ENCODE results near the gene AFAP1. TPM values are rescaled to one million over a fixed set of nuclear protein-coding genes. Genes with fewer than 3 reads are reported as not detected.

The AFAP1 gene
- total and polyA plus RNA-seq, 12 donors, result 2.9 to 8.9 (median 5.8) TPM

DNA sequence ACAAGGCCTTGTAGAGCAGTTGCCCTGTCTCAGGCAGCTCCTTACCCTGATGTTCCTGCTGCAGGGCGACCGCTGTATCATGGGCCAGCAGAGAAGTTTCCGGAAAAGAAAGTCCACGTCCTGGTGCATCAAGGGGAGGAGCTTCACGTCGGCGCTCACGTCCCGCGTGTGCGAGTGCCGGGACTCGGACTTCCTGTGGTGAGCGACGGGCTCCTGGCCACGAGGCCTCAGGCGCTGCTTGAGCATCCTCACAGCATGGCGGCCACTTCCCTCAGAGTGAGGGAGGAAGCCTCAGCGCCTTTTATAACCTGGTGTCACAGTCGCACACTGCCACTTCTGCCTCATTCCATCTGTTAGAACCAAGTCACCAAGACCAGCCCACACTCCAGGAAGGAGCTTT is 225.5 kb downstream of the AFAP1 start:
- no peak for DNase-seq
- TF ChIP-seq, protein P1, sequence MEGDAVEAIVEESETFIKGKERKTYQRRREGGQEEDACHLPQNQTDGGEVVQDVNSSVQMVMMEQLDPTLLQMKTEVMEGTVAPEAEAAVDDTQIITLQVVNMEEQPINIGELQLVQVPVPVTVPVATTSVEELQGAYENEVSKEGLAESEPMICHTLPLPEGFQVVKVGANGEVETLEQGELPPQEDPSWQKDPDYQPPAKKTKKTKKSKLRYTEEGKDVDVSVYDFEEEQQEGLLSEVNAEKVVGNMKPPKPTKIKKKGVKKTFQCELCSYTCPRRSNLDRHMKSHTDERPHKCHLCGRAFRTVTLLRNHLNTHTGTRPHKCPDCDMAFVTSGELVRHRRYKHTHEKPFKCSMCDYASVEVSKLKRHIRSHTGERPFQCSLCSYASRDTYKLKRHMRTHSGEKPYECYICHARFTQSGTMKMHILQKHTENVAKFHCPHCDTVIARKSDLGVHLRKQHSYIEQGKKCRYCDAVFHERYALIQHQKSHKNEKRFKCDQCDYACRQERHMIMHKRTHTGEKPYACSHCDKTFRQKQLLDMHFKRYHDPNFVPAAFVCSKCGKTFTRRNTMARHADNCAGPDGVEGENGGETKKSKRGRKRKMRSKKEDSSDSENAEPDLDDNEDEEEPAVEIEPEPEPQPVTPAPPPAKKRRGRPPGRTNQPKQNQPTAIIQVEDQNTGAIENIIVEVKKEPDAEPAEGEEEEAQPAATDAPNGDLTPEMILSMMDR (IDR thresholded peaks at IDR 0.05), result no peak
- H3K9me3 ChIP-seq, result peaks cover 0 to 8% (median 0%) of the 10 kb centered on the region in 11 donors
- no peak overlapping the region for H3K27ac ChIP-seq
- peaks cover 0 to under 1% (median 0%) of the 10 kb centered on the region in 9 donors for H3K4me1 ChIP-seq
- no peak for ATAC-seq
- intact Hi-C loops (cut with DNase I), result loop anchor here in 4 of 10 donors (10.0 kb wide), 3 partner anchors 249 to 409 kb away; no protein-coding TSS in a partner anchor
- H3K36me3 ChIP-seq, result no peaks in the 10 kb centered on the region
- H3K27me3 ChIP-seq, result peaks cover 0 to 11% (median 3%) of the 10 kb centered on the region in 7 donors
- 95 to 96% methylated on average over 20 of the region's 20 CpGs for WGBS, 2 donors
- no peak overlapping the region for H3K4me3 ChIP-seq

DNA sequence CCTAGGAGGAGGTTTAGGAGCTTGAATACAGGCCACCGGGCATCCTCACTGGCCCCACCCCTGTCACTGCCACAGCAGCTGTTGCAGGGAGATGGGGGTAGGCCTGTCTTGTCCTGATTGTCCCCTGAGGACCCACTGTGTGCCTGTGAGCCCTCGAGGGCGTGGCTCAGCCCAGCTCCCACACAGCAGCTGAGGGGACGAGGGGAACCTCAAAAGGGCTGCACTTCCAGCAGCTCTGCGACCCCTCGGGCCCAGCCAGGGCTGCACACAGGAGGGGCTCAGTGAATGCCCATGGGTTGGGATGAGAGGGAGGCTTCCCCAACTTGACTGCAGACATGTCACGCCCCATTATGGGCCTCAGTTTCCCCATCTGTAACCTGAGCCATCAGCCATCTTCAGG is 225.9 kb downstream of the AFAP1 start:
- H3K4me3 ChIP-seq, result no peak overlapping the region
- H3K9me3 ChIP-seq, result peaks cover 0 to 8% (median 0%) of the 10 kb centered on the region in 11 donors
- H3K27me3 ChIP-seq, result peaks cover 0 to 9% (median 0%) of the 10 kb centered on the region in 7 donors
- H3K4me1 ChIP-seq, result no peaks in the 10 kb centered on the region
- TF ChIP-seq, protein P1 (IDR thresholded peaks at IDR 0.05), result no peak
- ATAC-seq, result no peak
- 87 to 89% methylated on average over 7 of the region's 7 CpGs for WGBS, 2 donors
- H3K27ac ChIP-seq, result no peak overlapping the region
- H3K36me3 ChIP-seq, result no peaks in the 10 kb centered on the region
- no peak for DNase-seq
- intact Hi-C loops (cut with DNase I), result loop anchor here in 4 of 10 donors (10.0 kb wide), 3 partner anchors 249 to 409 kb away; no protein-coding TSS in a partner anchor

DNA sequence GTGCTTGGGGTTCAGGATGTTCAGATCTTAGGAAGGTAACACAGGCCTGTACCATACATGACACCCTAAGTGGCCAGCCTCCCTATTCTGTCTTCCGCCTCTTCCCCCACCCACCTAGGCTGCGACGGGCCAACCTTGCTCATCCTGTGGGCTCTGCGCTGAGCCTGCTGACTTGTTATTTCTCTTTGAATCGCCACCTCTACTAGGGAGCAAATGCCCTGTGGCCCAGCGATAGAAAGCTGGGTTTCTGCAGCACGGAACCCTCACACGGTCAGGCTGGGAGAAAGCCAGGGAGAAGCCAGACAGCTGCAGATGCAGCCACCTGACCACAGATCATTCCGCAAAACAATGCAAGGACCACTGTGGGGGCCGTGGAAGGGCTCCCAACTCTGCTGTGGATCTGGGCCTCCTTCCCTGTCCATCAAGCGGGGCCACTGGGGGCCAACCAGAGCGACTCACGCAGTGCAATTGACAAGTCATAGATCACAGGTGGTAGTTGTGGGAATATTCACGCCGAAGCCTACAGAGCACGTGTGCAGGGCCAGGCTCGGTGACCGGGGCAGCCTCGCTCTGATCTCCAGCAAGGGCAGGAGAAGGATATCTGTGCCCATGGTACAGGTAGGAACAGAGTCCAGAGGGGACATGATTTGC is 227.5 kb downstream of the AFAP1 start:
- Histone ChIP-seq H3K36me3 (no peaks in the 10 kb centered on the region), H3K9me3 (peaks cover 0 to 8% (median 0%) of the 10 kb centered on the region in 11 donors), H3K27ac (no peak overlapping the region), H3K4me1 (no peaks in the 10 kb centered on the region), H3K4me3 (no peak overlapping the region), H3K27me3 (no peaks in the 10 kb centered on the region)
- intact Hi-C loops (cut with DNase I), result loop anchor here in 4 of 10 donors (10.0 kb wide), 3 partner anchors 247 to 407 kb away; no protein-coding TSS in a partner anchor
- 91 to 92% methylated on average over 19 of the region's 19 CpGs for WGBS, 2 donors
- TF ChIP-seq, protein P1 (IDR thresholded peaks at IDR 0.05), result no peak
- no peak for ATAC-seq
- no peak for DNase-seq

DNA sequence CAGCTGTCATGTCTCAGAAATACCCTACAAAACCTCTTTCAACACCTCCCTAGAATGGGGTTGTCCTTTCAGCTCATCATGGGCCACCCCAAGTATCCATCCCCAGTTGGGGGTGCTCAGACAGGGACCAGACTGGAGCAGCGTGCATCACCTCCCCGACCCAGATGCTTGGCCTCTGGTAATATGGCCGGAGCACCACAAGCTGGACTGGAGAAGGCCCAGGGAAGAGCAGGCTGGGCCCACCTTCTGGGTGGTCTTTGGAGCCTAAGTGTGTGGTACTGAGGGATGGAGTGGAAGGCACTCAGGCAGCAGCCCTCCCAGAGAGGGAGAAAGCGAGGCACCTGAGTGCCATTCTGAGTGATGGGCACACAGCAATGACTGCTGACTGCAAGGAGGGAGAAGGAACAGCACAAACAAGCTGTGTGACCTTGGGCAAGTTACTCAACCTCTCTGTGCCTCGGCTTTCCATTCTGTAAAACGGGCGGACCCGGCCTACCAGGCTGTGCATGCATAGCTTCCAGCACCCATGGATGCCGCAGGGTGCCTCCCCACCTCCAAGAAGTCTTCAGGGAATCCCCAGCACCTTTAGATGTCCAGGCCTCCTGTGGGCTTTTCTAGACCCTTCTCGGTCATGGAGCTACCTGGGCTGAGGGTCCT is 228.2 kb downstream of the AFAP1 start:
- no peaks in the 10 kb centered on the region for H3K36me3 ChIP-seq
- intact Hi-C loops (cut with DNase I), result loop anchor here in 4 of 10 donors (10.0 kb wide), 3 partner anchors 247 to 407 kb away; no protein-coding TSS in a partner anchor
- TF ChIP-seq, protein P1 (IDR thresholded peaks at IDR 0.05), result no peak
- H3K27ac ChIP-seq, result no peak overlapping the region
- WGBS, 2 donors, result 92 to 94% methylated on average over 10 of the region's 10 CpGs
- H3K4me1 ChIP-seq, result no peaks in the 10 kb centered on the region
- H3K27me3 ChIP-seq, result no peaks in the 10 kb centered on the region
- H3K9me3 ChIP-seq, result peaks cover 0 to 8% (median 0%) of the 10 kb centered on the region in 11 donors
- no peak for ATAC-seq
- H3K4me3 ChIP-seq, result no peak overlapping the region
- DNase-seq, result no peak
